Activated CD4-positive, CD25-positive, alpha-beta regulatory T cell treated with anti-CD3 and anti-CD28 coated beads, Interleukin-2, amount 50 U/mL, for 72 hours (primary cell): ENCODE data around the gene COX4I1.

Experiments used
- DNase-seq: peaks from one replicate; pipeline ENCODE4 v3.0.0; 2021

The COX4I1 gene

GRCh38 chr16:85799497-85800320 lies at the start of gene COX4I1, which contains the start of gene EMC8:
Gene COX4I1, plus strand, starts transcription at chr16:85799695. Its CDS starts 1,511 bp downstream, at chr16:85801206.
Gene EMC8, minus strand, starts transcription at chr16:85799544. Its CDS starts 249 bp downstream, at chr16:85799295.
- DNase-seq: peak; percentile 95

GRCh38 chr16:85749771-85750145 lies 49.7 kb upstream of the COX4I1 start:
- no peak for DNase-seq

GRCh38 chr16:85750146-85750826 lies 49.2 kb upstream of the COX4I1 start:
- no peak for DNase-seq

GRCh38 chr16:85750827-85751697 lies 48.4 kb upstream of the COX4I1 start, which contains the start of gene C16orf74:
Gene C16orf74, minus strand, starts transcription at chr16:85751096. Its CDS starts 15,879 bp downstream, at chr16:85735217.
- DNase-seq: no peak

- DNase-seq: no peak
These were observed 47.6 kb upstream of the COX4I1 start for GRCh38 chr16:85751698-85752501.

- DNase-seq: no peak
These were observed 46.7 kb upstream of the COX4I1 start for GRCh38 chr16:85752511-85753420.

- DNase-seq: no peak
These were observed 45.9 kb upstream of the COX4I1 start for GRCh38 chr16:85753559-85753958.

- DNase-seq: no peak
These were observed 45.5 kb upstream of the COX4I1 start for GRCh38 chr16:85753976-85754375.

GRCh38 chr16:85754413-85754812 lies 45.1 kb upstream of the COX4I1 start:
- DNase-seq: no peak

- no peak for DNase-seq
These were observed 43.3 kb upstream of the COX4I1 start for GRCh38 chr16:85755929-85756768.

GRCh38 chr16:85757341-85757822 lies 42.1 kb upstream of the COX4I1 start:
- no peak for DNase-seq

- no peak for DNase-seq
These were observed 40.4 kb upstream of the COX4I1 start for GRCh38 chr16:85759136-85759535.

- DNase-seq: no peak
These were observed 39.7 kb upstream of the COX4I1 start for GRCh38 chr16:85759631-85760419.

- DNase-seq: no peak
These were observed 37.6 kb upstream of the COX4I1 start for GRCh38 chr16:85761861-85762260.

- DNase-seq: no peak
These were observed 36.5 kb upstream of the COX4I1 start for GRCh38 chr16:85762970-85763369.

- no peak for DNase-seq
These were observed 35.9 kb upstream of the COX4I1 start for GRCh38 chr16:85763616-85764015.

GRCh38 chr16:85765211-85765610 lies 34.3 kb upstream of the COX4I1 start:
- DNase-seq: no peak

GRCh38 chr16:85765767-85766166 lies 33.7 kb upstream of the COX4I1 start:
- no peak for DNase-seq

- no peak for DNase-seq
These were observed 32.0 kb upstream of the COX4I1 start for GRCh38 chr16:85767531-85767930.
